Testis (tissue), 3 donors: ENCODE results near the gene VWA5B2. TPM values are rescaled to one million over a fixed set of nuclear protein-coding genes. Genes with fewer than 3 reads are reported as not detected.

ENCODE experiments used
- DNase-seq: peaks from one replicate; pipeline ENCODE4 v3.0.0-alpha.2; 2019
- H3K27ac ChIP-seq, 2 donors: fragments of 200-600 bp; sonication (generic); one replicate each; pipeline ENCODE4 v1.5.1; 2019
- H3K27me3 ChIP-seq: fragments of 200-600 bp; sonication (generic); one replicate; pipeline ENCODE4 v1.5.1; 2019
- H3K36me3 ChIP-seq: fragments of 200-600 bp; sonication (generic); one replicate; pipeline ENCODE4 v1.5.1; 2017; ENCODE audit warnings: low read depth; ENCODE audit errors: missing control alignments
- H3K4me1 ChIP-seq: fragments of 200-600 bp; sonication (generic); one replicate; pipeline ENCODE4 v1.5.1; 2019
- H3K4me3 ChIP-seq, 2 donors: fragments of 200-600 bp; sonication (generic); one replicate each; pipeline ENCODE4 v1.5.1; 2017 to 2019
- H3K9me3 ChIP-seq: fragments of 200-600 bp; sonication (generic); one replicate; pipeline ENCODE4 v1.5.1; 2017
- POLR2A ChIP-seq: fragments of 450-650 bp; IDR thresholded peaks from one replicate; pipeline ENCODE4 v1.6.1; 2017; ENCODE audit warnings: antibody characterized with exemption, mild to moderate bottlenecking, moderate library complexity
- WGBS, 2 donors: methylation state at CpG; one replicate each; pipeline ENCODE4 v1.1.5; 2018; 5-methylcytosine and 5-hydroxymethylcytosine counted together
- intact Hi-C: fragments of 100-400 bp; cut with DNase I; formaldehyde crosslinking; loops from one replicate; pipeline ENCODE4 v1.15.1; 2023; ENCODE audit warnings: low total_unique reads
- polyA plus RNA-seq: library from polyadenylated mRNA; stranded (reverse); fragments of 350-450 nt; fragmentation: Illumina TruSeq; extraction: RNeasy Lipid Tissue Mini Kit (QIAGEN cat#74804); gene quantifications from one replicate; pipeline ENCODE4 v1.2.3, GENCODE V29; 2014; ENCODE audit warnings: low read depth, low replicate concordance; ENCODE audit not compliant: insufficient read depth
- total RNA-seq, 2 donors: library from RNA; depleted of rRNA; stranded (reverse); fragments of >200 nt; gene quantifications; one replicate each; pipeline ENCODE4 v1.2.3, GENCODE V29; 2016
- TF ChIP-seq, protein P1 (sequence below), 3 experiments: fragments of 450-650 bp in 2 of 3; fragments of 200-600 bp in 1 of 3; sonication (generic) in 1 of 3; IDR thresholded peaks; one replicate each; pipeline ENCODE4 v1.5.1; 2016 to 2019; ENCODE audit warnings: antibody characterized with exemption in 3 of 3, mild to moderate bottlenecking in 2 of 3, moderate library complexity in 1 of 3

VWA5B2 gene
- total and polyA plus RNA-seq, 3 donors from 2014 or later = 2.5 to 17.6 (median 13.8) TPM

GRCh38 chr3:184236033-184236410, 6.6 kb downstream of the VWA5B2 start:
- intact Hi-C loops = loop anchor here (10.0 kb wide), 1 partner anchor 91 kb away; no protein-coding TSS in a partner anchor
- DNase-seq = no peak
- H3K36me3 ChIP-seq = no peaks in the 10 kb centered on the region
- 51 to 73% methylated on average over 9 of the region's 14 CpGs for WGBS, 2 donors
- no peaks in the 10 kb centered on the region for H3K4me1 ChIP-seq
- H3K27me3 ChIP-seq = no peaks in the 10 kb centered on the region
- TF ChIP-seq POLR2A = no peak
- TF ChIP-seq, protein P1, sequence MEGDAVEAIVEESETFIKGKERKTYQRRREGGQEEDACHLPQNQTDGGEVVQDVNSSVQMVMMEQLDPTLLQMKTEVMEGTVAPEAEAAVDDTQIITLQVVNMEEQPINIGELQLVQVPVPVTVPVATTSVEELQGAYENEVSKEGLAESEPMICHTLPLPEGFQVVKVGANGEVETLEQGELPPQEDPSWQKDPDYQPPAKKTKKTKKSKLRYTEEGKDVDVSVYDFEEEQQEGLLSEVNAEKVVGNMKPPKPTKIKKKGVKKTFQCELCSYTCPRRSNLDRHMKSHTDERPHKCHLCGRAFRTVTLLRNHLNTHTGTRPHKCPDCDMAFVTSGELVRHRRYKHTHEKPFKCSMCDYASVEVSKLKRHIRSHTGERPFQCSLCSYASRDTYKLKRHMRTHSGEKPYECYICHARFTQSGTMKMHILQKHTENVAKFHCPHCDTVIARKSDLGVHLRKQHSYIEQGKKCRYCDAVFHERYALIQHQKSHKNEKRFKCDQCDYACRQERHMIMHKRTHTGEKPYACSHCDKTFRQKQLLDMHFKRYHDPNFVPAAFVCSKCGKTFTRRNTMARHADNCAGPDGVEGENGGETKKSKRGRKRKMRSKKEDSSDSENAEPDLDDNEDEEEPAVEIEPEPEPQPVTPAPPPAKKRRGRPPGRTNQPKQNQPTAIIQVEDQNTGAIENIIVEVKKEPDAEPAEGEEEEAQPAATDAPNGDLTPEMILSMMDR (IDR thresholded peaks at IDR 0.05) = no peak
- H3K27ac ChIP-seq = no peak overlapping the region
- no peaks in the 10 kb centered on the region for H3K9me3 ChIP-seq
- no peak overlapping the region for H3K4me3 ChIP-seq

DNA sequence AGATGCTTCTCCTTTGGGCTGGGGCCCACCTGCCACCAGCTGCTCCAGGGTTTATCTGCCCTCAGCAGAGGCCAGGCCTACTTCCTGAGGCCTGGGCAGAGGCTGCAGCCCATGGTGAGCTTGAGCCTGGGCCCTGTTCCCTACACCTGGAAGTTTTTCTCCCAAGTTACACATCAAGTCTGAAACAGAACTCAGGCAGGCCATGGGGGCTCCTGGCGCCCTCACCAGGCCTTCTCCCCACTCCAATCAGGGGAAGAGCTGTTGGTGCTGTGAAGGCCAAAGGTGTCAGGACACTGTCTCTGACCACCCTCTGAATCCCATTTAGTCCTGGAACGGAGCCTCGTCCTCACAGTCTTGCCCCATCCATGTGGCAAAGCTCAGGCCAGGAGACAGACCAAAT, 7.3 kb downstream of the VWA5B2 start:
- DNase-seq = no peak
- Histone ChIP-seq H3K27me3 (no peaks in the 10 kb centered on the region), H3K9me3 (no peaks in the 10 kb centered on the region), H3K27ac (no peak overlapping the region), H3K4me1 (peaks cover 3% of the 10 kb centered on the region), H3K36me3 (no peaks in the 10 kb centered on the region), H3K4me3 (no peak overlapping the region)
- intact Hi-C loops = loop anchor here (10.0 kb wide), 1 partner anchor 92 kb away; no protein-coding TSS in a partner anchor
- TF ChIP-seq POLR2A = no peak
- TF ChIP-seq, protein P1 (IDR thresholded peaks at IDR 0.05) = no peak
- 83 to 92% methylated on average over 3 of the region's 3 CpGs for WGBS, 2 donors

DNA sequence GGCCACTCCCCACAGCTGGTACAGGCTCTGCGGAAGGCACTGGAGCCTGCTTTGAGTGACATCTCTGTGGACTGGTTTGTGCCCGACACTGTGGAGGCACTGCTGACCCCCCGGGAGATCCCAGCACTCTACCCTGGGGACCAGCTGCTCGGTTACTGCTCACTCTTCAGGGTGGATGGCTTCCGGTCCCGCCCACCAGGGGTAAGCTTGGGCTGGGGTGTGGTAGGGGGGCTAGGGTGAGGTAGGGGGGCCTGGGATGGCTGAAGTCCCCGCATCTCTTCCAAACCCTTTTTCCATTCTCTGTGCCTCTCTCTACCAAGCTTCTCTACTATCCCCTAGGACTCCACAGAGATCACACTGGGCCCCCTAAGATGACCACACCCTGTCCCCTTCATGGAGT, 7.8 kb downstream of the VWA5B2 start:
- peaks cover 6% of the 10 kb centered on the region for H3K4me1 ChIP-seq
- H3K9me3 ChIP-seq = no peaks in the 10 kb centered on the region
- 75 to 93% methylated on average over 1 to 7 of the region's 7 CpGs for WGBS, 2 donors
- no peak overlapping the region for H3K4me3 ChIP-seq
- TF ChIP-seq, protein P1 (IDR thresholded peaks at IDR 0.05) = no peak
- TF ChIP-seq POLR2A = no peak
- H3K27me3 ChIP-seq = no peaks in the 10 kb centered on the region
- no peaks in the 10 kb centered on the region for H3K36me3 ChIP-seq
- intact Hi-C loops = loop anchor here (10.0 kb wide), 1 partner anchor 92 kb away; no protein-coding TSS in a partner anchor
- DNase-seq = no peak
- H3K27ac ChIP-seq = no peak overlapping the region

- DNase-seq = no peak
- no peak overlapping the region for H3K27ac ChIP-seq
- peaks cover 6% of the 10 kb centered on the region for H3K4me1 ChIP-seq
- no peak overlapping the region for H3K4me3 ChIP-seq
- WGBS, 2 donors = 45 to 73% methylated on average over 1 of the region's 1 CpG
- H3K36me3 ChIP-seq = no peaks in the 10 kb centered on the region
- H3K9me3 ChIP-seq = no peaks in the 10 kb centered on the region
- H3K27me3 ChIP-seq = no peaks in the 10 kb centered on the region
- TF ChIP-seq, protein P1 (IDR thresholded peaks at IDR 0.05) = no peak
- TF ChIP-seq POLR2A = no peak
- intact Hi-C loops = loop anchor here (10.0 kb wide), 1 partner anchor 93 kb away; no protein-coding TSS in a partner anchor
Measured at GRCh38 chr3:184237807-184238206, 8.4 kb downstream of the VWA5B2 start.

GRCh38 chr3:184238246-184238818, 8.9 kb downstream of the VWA5B2 start:
- Histone ChIP-seq H3K27ac (no peak overlapping the region), H3K4me1 (peaks cover 6% of the 10 kb centered on the region), H3K9me3 (no peaks in the 10 kb centered on the region), H3K4me3 (no peak overlapping the region), H3K36me3 (no peaks in the 10 kb centered on the region), H3K27me3 (no peaks in the 10 kb centered on the region)
- no peak for DNase-seq
- TF ChIP-seq, protein P1 (IDR thresholded peaks at IDR 0.05) = no peak
- no peak for TF ChIP-seq POLR2A
- intact Hi-C loops = loop anchor here (10.0 kb wide), 1 partner anchor 94 kb away; no protein-coding TSS in a partner anchor
- 79 to 87% methylated on average over 13 of the region's 13 CpGs for WGBS, 2 donors
